Osteoblast (primary cell): ENCODE results near the gene DTNB. TPM values are rescaled to one million over a fixed set of nuclear protein-coding genes. Genes with fewer than 3 reads are reported as not detected.

Source experiments
- DNase-seq: peaks from one replicate; pipeline ENCODE4 v3.0.0; 2011; ENCODE audit warnings: low spot score, mixed read lengths; ENCODE audit not compliant: insufficient read length; ENCODE audit errors: missing footprints
- H2AFZ ChIP-seq: 2 replicates; pipeline ENCODE4 v1.6.0; 2011; ENCODE audit warnings: mild to moderate bottlenecking, low read length
- H3K27ac ChIP-seq: 2 replicates; pipeline ENCODE4 v1.5.1; 2011; ENCODE audit warnings: mild to moderate bottlenecking, low read depth, low read length, moderate library complexity
- H3K27me3 ChIP-seq: 2 replicates; pipeline ENCODE4 v1.6.0; 2012; ENCODE audit warnings: mild to moderate bottlenecking, control low read depth, inconsistent platforms, low read length, moderate library complexity; ENCODE audit not compliant: insufficient read depth
- H3K36me3 ChIP-seq: 2 replicates; pipeline ENCODE4 v1.5.1; 2011; ENCODE audit warnings: mild to moderate bottlenecking, low read length, control low read depth, moderate library complexity; ENCODE audit not compliant: insufficient read depth
- H3K4me1 ChIP-seq: 2 replicates; pipeline ENCODE4 v1.5.1; 2011; ENCODE audit warnings: mild to moderate bottlenecking, low read length, control low read depth, moderate library complexity; ENCODE audit not compliant: insufficient read depth
- H3K4me2 ChIP-seq: 2 replicates; pipeline ENCODE4 v1.6.0; 2011; ENCODE audit warnings: mild to moderate bottlenecking, low read length; ENCODE audit not compliant: insufficient read depth
- H3K4me3 ChIP-seq: fragments of 200-600 bp; sonication (generic); 3 replicates; pipeline ENCODE4 v1.5.1; 2012; ENCODE audit warnings: mild to moderate bottlenecking, low read length, inconsistent platforms; ENCODE audit not compliant: insufficient read depth
- H3K79me2 ChIP-seq: 2 replicates; pipeline ENCODE4 v1.6.0; 2012; ENCODE audit warnings: mild to moderate bottlenecking, low read length, control low read depth, inconsistent platforms; ENCODE audit not compliant: insufficient read depth
- H3K9me3 ChIP-seq: 2 replicates; pipeline ENCODE4 v1.5.1; 2011; ENCODE audit warnings: low read depth, low read length, control low read depth
- H4K20me1 ChIP-seq: 2 replicates; pipeline ENCODE4 v1.6.0; 2012; ENCODE audit warnings: mild to moderate bottlenecking, low read length, control low read depth; ENCODE audit not compliant: insufficient read depth
- total RNA-seq: library from RNA; depleted of rRNA; stranded (reverse); fragments of >200 nt; gene quantifications from 2 replicates; pipeline ENCODE4 v1.2.3, GENCODE V29; 2012
- TF ChIP-seq, protein P1 (sequence below): IDR thresholded peaks from 2 replicates; pipeline ENCODE4 v1.5.1; 2011; ENCODE audit warnings: mild to moderate bottlenecking, low read depth, low read length, moderate library complexity; ENCODE audit errors: extremely low read depth

DTNB gene
- total RNA-seq, 1 donor: 9.8 TPM

DNA sequence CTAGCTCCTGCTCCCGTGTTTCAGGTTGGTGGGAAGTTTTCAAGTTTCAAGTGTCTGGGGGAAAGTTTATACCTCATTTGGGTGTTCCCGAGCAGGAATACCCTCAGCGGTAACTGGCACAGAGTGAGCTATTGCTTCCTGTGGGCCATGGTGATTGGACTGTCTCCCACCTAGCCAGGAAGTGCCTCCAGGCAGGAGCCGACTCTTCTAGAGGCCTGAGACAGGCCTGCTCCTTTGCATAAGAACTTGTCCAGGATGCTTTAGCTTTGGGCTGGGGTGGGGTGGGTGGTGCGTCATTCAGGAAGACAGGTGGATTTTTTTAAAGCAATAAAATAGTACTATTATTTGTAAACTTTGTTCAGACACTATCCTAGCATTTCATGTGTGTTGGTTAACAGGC, 308.1 kb downstream of the DTNB start:
- Histone ChIP-seq H4K20me1 (no peaks in the 10 kb centered on the region), H3K4me3 (no peak overlapping the region), H3K9me3 (no peaks in the 10 kb centered on the region), H3K4me1 (no peaks in the 10 kb centered on the region), H3K4me2 (no peak overlapping the region), H3K79me2 (no peaks in the 10 kb centered on the region), H3K36me3 (no peaks in the 10 kb centered on the region), H3K27me3 (no peaks in the 10 kb centered on the region), H3K27ac (no peak overlapping the region), H2AFZ (peak overlapping the region; percentile 16)
- DNase-seq: no peak
- TF ChIP-seq, protein P1, sequence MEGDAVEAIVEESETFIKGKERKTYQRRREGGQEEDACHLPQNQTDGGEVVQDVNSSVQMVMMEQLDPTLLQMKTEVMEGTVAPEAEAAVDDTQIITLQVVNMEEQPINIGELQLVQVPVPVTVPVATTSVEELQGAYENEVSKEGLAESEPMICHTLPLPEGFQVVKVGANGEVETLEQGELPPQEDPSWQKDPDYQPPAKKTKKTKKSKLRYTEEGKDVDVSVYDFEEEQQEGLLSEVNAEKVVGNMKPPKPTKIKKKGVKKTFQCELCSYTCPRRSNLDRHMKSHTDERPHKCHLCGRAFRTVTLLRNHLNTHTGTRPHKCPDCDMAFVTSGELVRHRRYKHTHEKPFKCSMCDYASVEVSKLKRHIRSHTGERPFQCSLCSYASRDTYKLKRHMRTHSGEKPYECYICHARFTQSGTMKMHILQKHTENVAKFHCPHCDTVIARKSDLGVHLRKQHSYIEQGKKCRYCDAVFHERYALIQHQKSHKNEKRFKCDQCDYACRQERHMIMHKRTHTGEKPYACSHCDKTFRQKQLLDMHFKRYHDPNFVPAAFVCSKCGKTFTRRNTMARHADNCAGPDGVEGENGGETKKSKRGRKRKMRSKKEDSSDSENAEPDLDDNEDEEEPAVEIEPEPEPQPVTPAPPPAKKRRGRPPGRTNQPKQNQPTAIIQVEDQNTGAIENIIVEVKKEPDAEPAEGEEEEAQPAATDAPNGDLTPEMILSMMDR: no peak

- Histone ChIP-seq H3K4me3 (no peak overlapping the region), H4K20me1 (no peaks in the 10 kb centered on the region), H3K27me3 (no peaks in the 10 kb centered on the region), H3K4me1 (no peaks in the 10 kb centered on the region), H3K9me3 (no peaks in the 10 kb centered on the region), H2AFZ (no peak overlapping the region), H3K36me3 (no peaks in the 10 kb centered on the region), H3K27ac (no peak overlapping the region), H3K4me2 (no peak overlapping the region), H3K79me2 (no peaks in the 10 kb centered on the region)
- no peak for DNase-seq
- TF ChIP-seq, protein P1: no peak
These were observed 309.6 kb downstream of the DTNB start for GRCh38 chr2:25363733-25364132.

- H4K20me1 ChIP-seq: no peaks in the 10 kb centered on the region
- H2AFZ ChIP-seq: peak overlapping the region; percentile 91
- H3K4me1 ChIP-seq: no peaks in the 10 kb centered on the region
- no peaks in the 10 kb centered on the region for H3K79me2 ChIP-seq
- no peak overlapping the region for H3K27ac ChIP-seq
- no peak for DNase-seq
- H3K4me3 ChIP-seq: peak overlapping the region; percentile 75
- H3K27me3 ChIP-seq: no peaks in the 10 kb centered on the region
- peak overlapping the region; percentile 98 for H3K4me2 ChIP-seq
- H3K36me3 ChIP-seq: no peaks in the 10 kb centered on the region
- TF ChIP-seq, protein P1: no peak
- no peaks in the 10 kb centered on the region for H3K9me3 ChIP-seq
These were observed 310.8 kb downstream of the DTNB start for GRCh38 chr2:25362434-25363145.

- Histone ChIP-seq H3K27ac (no peak overlapping the region), H3K4me1 (no peaks in the 10 kb centered on the region), H3K36me3 (no peaks in the 10 kb centered on the region), H2AFZ (peak overlapping the region; percentile 91), H3K27me3 (no peaks in the 10 kb centered on the region), H4K20me1 (no peaks in the 10 kb centered on the region), H3K9me3 (no peaks in the 10 kb centered on the region), H3K4me3 (peak overlapping the region; percentile 75), H3K4me2 (peak overlapping the region; percentile 98), H3K79me2 (no peaks in the 10 kb centered on the region)
- TF ChIP-seq, protein P1: peak; percentile 96
- peak; percentile 98 for DNase-seq
These were observed 311.3 kb downstream of the DTNB start for GRCh38 chr2:25362049-25362433.
